ENCODE data around the gene FBP2. TPM values are rescaled to one million over a fixed set of nuclear protein-coding genes. Genes with fewer than 3 reads are reported as not detected.

The FBP2 gene
- polyA plus RNA-seq, 1 of the 3 experiments (the other 2 are of a cell fraction) = not detected

- H2AFZ ChIP-seq (ENCODE audit: low read depth) = no peak overlapping the region
- TF ChIP-seq MEF2A (IDR thresholded peaks at IDR 0.05; ENCODE audit: borderline replicate concordance, low read depth) (no peak), CHD2 (IDR thresholded peaks at IDR 0.05; ENCODE audit: low read length, partially characterized antibody) (no peak)
- no peaks in the 10 kb centered on the region; the same call in 1 of the 2 replicates for H3K27me3 ChIP-seq (ENCODE audit: insufficient read depth)
- no peak overlapping the region for H3K27ac ChIP-seq (ENCODE audit: low read depth in 2 of 2, low read length in 1 of 2)
- H3K9ac ChIP-seq = no peak overlapping the region
- no peaks in the 10 kb centered on the region for H3F3A ChIP-seq (replicated peaks; ENCODE audit: insufficient read depth)
- peaks cover 0 to 15% of the 10 kb centered on the region in 2 experiments; a peak in 1 of 4 replicates for H3K4me1 ChIP-seq (ENCODE audit: control insufficient read depth in 1 of 2, insufficient read depth in 2 of 2, low read depth in 1 of 2, low read length in 1 of 2)
- ChIA-PET CTCF (no interaction called here), POLR2A (no interaction called here)
- no peak overlapping the region for H3K4me2 ChIP-seq
- H3K4me3 ChIP-seq (ENCODE audit: low read depth in 2 of 2, low read length in 1 of 2) = no peak overlapping the region
- H3K9me3 ChIP-seq = no peaks in the 10 kb centered on the region
- no peaks in the 10 kb centered on the region for H3K79me2 ChIP-seq (ENCODE audit: insufficient read depth)
- no CpG with 5 or more reads among the region's 3 CpGs for WGBS (ENCODE audit: low lambda C conversion rate)
- no peaks in the 10 kb centered on the region for H4K20me1 ChIP-seq (ENCODE audit: insufficient read depth)
- no peaks in the 10 kb centered on the region for H3K36me3 ChIP-seq (replicated peaks in 1 of 2; ENCODE audit: control insufficient read depth in 1 of 2, insufficient read depth in 2 of 2, low read length in 1 of 2)
- DNase-seq = no peak
- no peaks in the 10 kb centered on the region for H3K9me2 ChIP-seq
These were observed 36.7 kb upstream of the FBP2 start for GRCh38 chr9:94630281-94630680.

GRCh38 chr9:94627287-94627686, 33.7 kb upstream of the FBP2 start:
- WGBS (ENCODE audit: low lambda C conversion rate) = 67% methylated on average over 6 of the region's 6 CpGs

More at GRCh38 chr9:94627287-94627686, 33.7 kb upstream of the FBP2 start:
- Histone ChIP-seq H3K9ac (no peak overlapping the region), H3K4me1 (ENCODE audit: control insufficient read depth in 1 of 2, insufficient read depth in 2 of 2, low read depth in 1 of 2, low read length in 1 of 2) (peaks cover 0 to 18% of the 10 kb centered on the region in 2 experiments; a peak in 1 of 4 replicates), H3K9me2 (no peaks in the 10 kb centered on the region), H4K20me1 (ENCODE audit: insufficient read depth) (no peaks in the 10 kb centered on the region), H3K79me2 (ENCODE audit: insufficient read depth) (no peaks in the 10 kb centered on the region), H3K4me3 (ENCODE audit: low read depth in 2 of 2, low read length in 1 of 2) (no peak overlapping the region), H3K36me3 (replicated peaks in 1 of 2; ENCODE audit: control insufficient read depth in 1 of 2, insufficient read depth in 2 of 2, low read length in 1 of 2) (no peaks in the 10 kb centered on the region), H2AFZ (ENCODE audit: low read depth) (no peak overlapping the region), H3F3A (replicated peaks; ENCODE audit: insufficient read depth) (no peaks in the 10 kb centered on the region), H3K27ac (ENCODE audit: low read depth in 2 of 2, low read length in 1 of 2) (no peak overlapping the region), H3K27me3 (ENCODE audit: insufficient read depth) (no peaks in the 10 kb centered on the region; the same call in 1 of the 2 replicates), H3K9me3 (no peaks in the 10 kb centered on the region), H3K4me2 (no peak overlapping the region)
- POLR2A ChIA-PET = no interaction called here
- CTCF ChIA-PET = no interaction called here
- no peak for DNase-seq
- TF ChIP-seq MEF2A (IDR thresholded peaks at IDR 0.05; ENCODE audit: borderline replicate concordance, low read depth) (no peak), TCF12 (IDR thresholded peaks at IDR 0.05) (no peak), ZBTB33 (IDR thresholded peaks at IDR 0.05; ENCODE audit: borderline replicate concordance, low read depth) (no peak), MXI1 (IDR thresholded peaks at IDR 0.05; ENCODE audit: low read depth, low read length) (no peak), CHD2 (IDR thresholded peaks at IDR 0.05; ENCODE audit: low read length, partially characterized antibody) (no peak), RFX5 (IDR thresholded peaks at IDR 0.05; ENCODE audit: low read length) (no peak), SMC3 (IDR thresholded peaks at IDR 0.05; ENCODE audit: low read depth, low read length) (no peak), EP300 (IDR thresholded peaks at IDR 0.05; ENCODE audit: borderline replicate concordance in 1 of 2, low read depth in 1 of 2, low read length in 1 of 2) (no peak), YY1 (IDR thresholded peaks at IDR 0.05; ENCODE audit: low read depth) (no peak), RCOR1 (IDR thresholded peaks at IDR 0.05; ENCODE audit: low read length) (no peak), CTCF (IDR thresholded peaks at IDR 0.05) (no peak), RAD21 (IDR thresholded peaks at IDR 0.05; ENCODE audit: low read length) (no peak), USF2 (IDR thresholded peaks at IDR 0.05; ENCODE audit: borderline replicate concordance, low read depth, low read length) (no peak)
